H1 (cell line): ENCODE data around the gene LIMS1. TPM values are rescaled to one million over a fixed set of nuclear protein-coding genes. Genes with fewer than 3 reads are reported as not detected.

Experiments used
- CTCF ChIA-PET: fragments of 300-600 bp; sonication (Branson Sonifier 250); formaldehyde crosslinking; loops from one replicate; lab custom pipeline; 2021; ENCODE audit not compliant: partially characterized antibody; lab: Charles Lee
- POLR2A ChIA-PET: fragments of 300-600 bp; sonication (Branson Sonifier 250); formaldehyde crosslinking; loops from one replicate; lab custom pipeline; 2021; ENCODE audit warnings: inconsistent platforms; ENCODE audit not compliant: partially characterized antibody; lab: Charles Lee
- DNase-seq, 2 experiments: peaks; one replicate each; pipeline versions ENCODE4 v3.0.0 to v3.0.0-alpha.2; 2010 to 2022; ENCODE audit warnings: low spot score in 2 of 2, low read depth in 1 of 2, mixed read lengths in 1 of 2
- FAIRE-seq: peaks from 2 replicates; lab custom pipeline; 2011; peaks lifted over from hg19 to GRCh38; lab: Jason Lieb, UNC
- H2AFZ ChIP-seq: 2 replicates; pipeline ENCODE4 v1.8.1; 2012; ENCODE audit warnings: low read length, inconsistent platforms
- H2AK5ac ChIP-seq: 2 replicates; pipeline ENCODE4 v1.6.1; 2013; ENCODE audit warnings: low read depth, low read length
- H2BK120ac ChIP-seq: replicated peaks from 2 replicates; pipeline ENCODE3; 2013; ENCODE audit warnings: low read depth, low read length, inconsistent platforms
- H2BK12ac ChIP-seq: 2 replicates; pipeline ENCODE4 v1.6.1; 2013; ENCODE audit warnings: low read depth, low read length
- H2BK15ac ChIP-seq: 2 replicates; pipeline ENCODE4 v1.6.1; 2013; ENCODE audit warnings: low read length
- H2BK20ac ChIP-seq: 2 replicates; pipeline ENCODE4 v1.6.1; 2013; ENCODE audit warnings: low read length
- H2BK5ac ChIP-seq: 2 replicates; pipeline ENCODE4 v1.6.1; 2013; ENCODE audit warnings: low read depth, low read length
- H3K14ac ChIP-seq: 2 replicates; pipeline ENCODE4 v1.6.1; 2013; ENCODE audit warnings: inconsistent platforms; ENCODE audit not compliant: insufficient read length
- H3K18ac ChIP-seq: 2 replicates; pipeline ENCODE4 v1.6.1; 2013; ENCODE audit warnings: low read length; ENCODE audit errors: extremely low read depth
- H3K23ac ChIP-seq: 2 replicates; pipeline ENCODE4 v1.6.1; 2013; ENCODE audit warnings: inconsistent platforms; ENCODE audit not compliant: insufficient read length
- H3K23me2 ChIP-seq: 2 replicates; pipeline ENCODE4 v1.6.1; 2013; ENCODE audit warnings: low read depth, low read length
- H3K27ac ChIP-seq: 2 replicates; pipeline ENCODE4 v1.6.1; 2011; ENCODE audit warnings: low read depth, low read length, inconsistent platforms
- H3K27me3 ChIP-seq, 4 experiments: replicated peaks in 1 of 4; 1 replicate in 1 of 4; 2 replicates in 3 of 4; pipeline versions ENCODE4 v1.6.1 to v1.8.1; 2011 to 2013; ENCODE audit warnings: low read length in 3 of 4, mild to moderate bottlenecking in 3 of 4, inconsistent platforms in 2 of 4, mixed read lengths in 2 of 4, moderate library complexity in 1 of 4; ENCODE audit not compliant: control insufficient read depth in 3 of 4, insufficient read depth in 3 of 4; ENCODE audit errors: extremely low read depth in 1 of 4
- H3K36me3 ChIP-seq, 4 experiments: 2 replicates each; pipeline versions ENCODE4 v1.6.1 to v1.8.1; 2011 to 2013; ENCODE audit warnings: mild to moderate bottlenecking in 4 of 4, low read length in 3 of 4, moderate library complexity in 2 of 4, control low read depth in 1 of 4, inconsistent platforms in 1 of 4; ENCODE audit not compliant: insufficient read depth in 4 of 4, control insufficient read depth in 2 of 4
- H3K4ac ChIP-seq: replicated peaks from 2 replicates; pipeline ENCODE3; 2013; ENCODE audit warnings: low read length, low read depth, mixed read lengths, inconsistent platforms; ENCODE audit not compliant: insufficient read length
- H3K4me1 ChIP-seq, 4 experiments: replicated peaks in 1 of 4; 1 replicate in 1 of 4; 2 replicates in 3 of 4; pipeline versions ENCODE4 v1.6.1 to v1.8.1; 2011 to 2013; ENCODE audit warnings: low read length in 3 of 4, inconsistent platforms in 2 of 4, mixed read lengths in 1 of 4; ENCODE audit not compliant: insufficient read depth in 4 of 4, control insufficient read depth in 3 of 4
- H3K4me2 ChIP-seq, 2 experiments: 2 replicates each; pipeline versions ENCODE4 v1.6.1 to v1.8.1; 2011 to 2013; ENCODE audit warnings: low read depth in 2 of 2, low read length in 2 of 2, control low read depth in 1 of 2, inconsistent platforms in 1 of 2, mild to moderate bottlenecking in 1 of 2; ENCODE audit not compliant: insufficient read depth in 1 of 2
- H3K4me3 ChIP-seq, 4 experiments: fragments of 200-600, 300-600 bp in 1 of 4; sonication (generic), shearing (Covaris generic), sonication (Bioruptor Twin) in 1 of 4; 2 replicates each; pipeline versions ENCODE4 v1.5.1 to v1.8.1; 2011 to 2016; ENCODE audit warnings: low read length in 4 of 4, low read depth in 3 of 4, control low read depth in 2 of 4, inconsistent platforms in 2 of 4, mild to moderate bottlenecking in 2 of 4, mixed read lengths in 1 of 4, moderate library complexity in 1 of 4; ENCODE audit not compliant: insufficient read depth in 2 of 4; ENCODE audit errors: extremely low read depth in 1 of 4
- H3K56ac ChIP-seq: replicated peaks from 2 replicates; pipeline ENCODE3; 2013; ENCODE audit warnings: low read depth, mild to moderate bottlenecking, mixed read lengths, low read length, inconsistent platforms; ENCODE audit not compliant: insufficient read length
- H3K79me1 ChIP-seq: 2 replicates; pipeline ENCODE4 v1.6.1; 2013; ENCODE audit warnings: low read depth, low read length, control low read depth
- H3K79me2 ChIP-seq, 2 experiments: 2 replicates each; pipeline versions ENCODE4 v1.6.1 to v1.8.1; 2012 to 2013; ENCODE audit warnings: low read length in 2 of 2, mild to moderate bottlenecking in 2 of 2, inconsistent platforms in 1 of 2; ENCODE audit not compliant: insufficient read depth in 2 of 2, control insufficient read depth in 1 of 2
- H3K9ac ChIP-seq, 4 experiments: replicated peaks in 1 of 4; 1 replicate in 1 of 4; 2 replicates in 3 of 4; pipeline versions ENCODE4 v1.6.1 to v1.8.1; 2011 to 2013; ENCODE audit warnings: low read depth in 3 of 4, low read length in 3 of 4, control low read depth in 2 of 4, mild to moderate bottlenecking in 2 of 4, moderate library complexity in 2 of 4, inconsistent platforms in 1 of 4; ENCODE audit errors: extremely low read depth in 1 of 4
- H3K9me3 ChIP-seq, 2 experiments: 2 replicates each; pipeline versions ENCODE4 v1.6.1 to v1.8.1; 2012 to 2013; ENCODE audit warnings: mild to moderate bottlenecking in 2 of 2, moderate library complexity in 2 of 2, control low read depth in 1 of 2, inconsistent platforms in 1 of 2, low read depth in 1 of 2, low read length in 1 of 2, mixed read lengths in 1 of 2; ENCODE audit not compliant: insufficient read depth in 2 of 2
- H4K20me1 ChIP-seq, 2 experiments: replicated peaks in 1 of 2; 2 replicates each; pipeline versions ENCODE3 to v1.8.1; 2011 to 2013; ENCODE audit warnings: inconsistent platforms in 2 of 2, low read length in 2 of 2, mild to moderate bottlenecking in 1 of 2; ENCODE audit not compliant: insufficient read depth in 2 of 2, control insufficient read depth in 1 of 2
- H4K5ac ChIP-seq: 2 replicates; pipeline ENCODE4 v1.6.1; 2013; ENCODE audit warnings: low read length, low read depth, mixed read lengths, inconsistent platforms; ENCODE audit not compliant: insufficient read length
- H4K8ac ChIP-seq: 2 replicates; pipeline ENCODE4 v1.8.0; 2013; ENCODE audit warnings: mild to moderate bottlenecking, moderate library complexity, low read length, inconsistent platforms; ENCODE audit not compliant: insufficient read depth; ENCODE audit errors: extremely low read depth
- H4K91ac ChIP-seq: replicated peaks from 2 replicates; pipeline ENCODE3; 2013; ENCODE audit warnings: low read length, mixed read lengths, inconsistent platforms; ENCODE audit not compliant: insufficient read length
- BRCA1 ChIP-seq: IDR thresholded peaks from 2 replicates; pipeline ENCODE4 v1.6.1; 2012; ENCODE audit warnings: low read depth, low read length, improper control_type of control experiment
- CHD1 ChIP-seq: IDR thresholded peaks from 2 replicates; pipeline ENCODE4 v1.6.1; 2012; ENCODE audit warnings: low read depth, low read length, improper control_type of control experiment
- CREB1 ChIP-seq: IDR thresholded peaks from 2 replicates; pipeline ENCODE4 v1.6.1; 2012; ENCODE audit warnings: inconsistent platforms
- GABPA ChIP-seq: IDR thresholded peaks from 2 replicates; pipeline ENCODE4 v1.6.1; 2011; ENCODE audit warnings: mild to moderate bottlenecking, low read length, moderate library complexity, borderline replicate concordance; ENCODE audit not compliant: insufficient read depth
- GTF2F1 ChIP-seq: IDR thresholded peaks from 2 replicates; pipeline ENCODE4 v1.6.1; 2012; ENCODE audit warnings: low read depth, low read length, improper control_type of control experiment, borderline replicate concordance
- NRF1 ChIP-seq: IDR thresholded peaks from 2 replicates; pipeline ENCODE4 v1.6.1; 2011; ENCODE audit warnings: mild to moderate bottlenecking, low read depth, low read length, improper control_type of control experiment
- PHF8 ChIP-seq: fragments of 200-600 bp; sonication (generic); conservative IDR thresholded peaks from 2 replicates; pipeline ENCODE4 v1.7.1; 2012; ENCODE audit warnings: low read depth, mild to moderate bottlenecking, inconsistent platforms, low read length, moderate library complexity
- POLR2AphosphoS5 ChIP-seq: IDR thresholded peaks from 2 replicates; pipeline ENCODE4 v1.6.1; 2011; ENCODE audit warnings: low read depth, low read length
- RAD21 ChIP-seq, 2 experiments: IDR thresholded peaks in 1 of 2; conservative IDR thresholded peaks in 1 of 2; 2 replicates each; pipeline ENCODE4 v1.6.1; 2011; ENCODE audit warnings: low read depth in 2 of 2, low read length in 2 of 2, improper control_type of control experiment in 1 of 2, inconsistent platforms in 1 of 2, mild to moderate bottlenecking in 1 of 2, moderate library complexity in 1 of 2
- SAP30 ChIP-seq: fragments of 300-600 bp; sonication (generic); IDR thresholded peaks from 2 replicates; pipeline ENCODE4 v1.7.1; 2012; ENCODE audit warnings: low read length, moderate library complexity, mild to moderate bottlenecking, inconsistent platforms; ENCODE audit not compliant: insufficient read depth, insufficient replicate concordance
- SP2 ChIP-seq: IDR thresholded peaks from 2 replicates; pipeline ENCODE4 v1.6.1; 2012; ENCODE audit warnings: mild to moderate bottlenecking, low read length, inconsistent platforms
- YY1 ChIP-seq: IDR thresholded peaks from 2 replicates; pipeline ENCODE4 v1.6.1; 2011; ENCODE audit warnings: low read depth, mild to moderate bottlenecking, low read length
- WGBS, 2 experiments: shearing (Covaris generic) in 1 of 2; methylation state at CpG; one replicate each; pipeline versions ENCODE4 v1.1.6 to v1.1.7; 2013 to 2015; ENCODE audit warnings: low lambda C conversion rate in 2 of 2, mixed read lengths in 2 of 2, inconsistent platforms in 1 of 2, low coverage in 1 of 2, missing lambda C conversion rate in 1 of 2; ENCODE audit not compliant: insufficient replicate concordance in 2 of 2, insufficient coverage in 1 of 2, insufficient read length in 1 of 2; ENCODE audit errors: extremely low coverage in 1 of 2, missing lambda C conversion rate in 1 of 2; 5-methylcytosine and 5-hydroxymethylcytosine counted together
- polyA plus RNA-seq, 7 experiments: library from polyadenylated mRNA; depleted of rRNA in 3 of 7; stranded (reverse) in 5 of 7; unstranded in 2 of 7; fragments of >200 nt in 5 of 7; fragments of 200-250 nt in 2 of 7; gene quantifications; 1 replicate in 5 of 7; 2 replicates in 1 of 7; 4 replicates in 1 of 7; pipeline versions ENCODE4 v1.2.1 to v1.2.3, GENCODE V29; 2011 to 2013; ENCODE audit warnings: missing spikeins in 2 of 7, mixed read lengths in 2 of 7
- total RNA-seq: library from RNA; stranded (reverse); fragmentation: NEBNext Ultra II Directional; extraction: Animal tissue kit (Norgen Biotek cat#: 25700); gene quantifications from 2 replicates; pipeline ENCODE4 v1.2.1, GENCODE V29; 2021

The LIMS1 gene
- total and polyA plus RNA-seq, 2 of the 8 experiments (the other 6 are each of a cell fraction or from before 2014, with no cell fraction given): 24.1 to 36.7 TPM

DNA sequence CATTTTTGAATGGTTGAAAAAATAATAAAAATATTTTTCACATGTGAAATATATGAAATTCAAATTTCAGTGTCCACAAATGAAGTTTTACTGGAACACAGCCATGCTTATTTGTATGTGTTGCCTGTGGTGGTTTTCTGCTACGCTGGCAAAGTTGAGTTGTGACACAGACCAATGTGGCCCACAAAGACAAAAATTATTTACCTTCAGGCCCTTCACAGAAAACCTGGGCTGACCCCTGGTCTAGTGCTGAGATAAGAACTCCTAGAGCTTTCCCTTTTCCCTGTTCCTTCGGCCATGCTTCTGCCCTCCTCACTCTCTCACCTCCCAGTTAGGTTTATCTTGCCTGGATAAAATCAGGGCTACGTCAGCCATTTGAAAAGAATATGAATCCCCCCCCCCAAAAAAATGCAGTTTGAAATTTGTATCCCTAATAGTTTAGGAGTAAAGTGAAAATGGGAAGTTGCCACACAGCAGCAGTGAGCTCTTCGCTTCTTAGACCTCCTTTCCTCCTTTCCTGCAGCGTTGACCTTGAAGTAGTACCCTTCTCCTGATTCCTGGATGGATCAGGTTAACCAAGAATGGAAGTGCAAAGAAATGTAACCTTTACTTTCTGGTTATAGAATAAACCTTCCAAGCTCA is 91.0 kb downstream of the LIMS1 start:
- H2BK5ac ChIP-seq: no peak overlapping the region
- H3K4me1 ChIP-seq: peaks cover 0 to 15% (median 9%) of the 10 kb centered on the region in 4 experiments; a peak in 6 of 7 replicates
- H4K5ac ChIP-seq: no peak overlapping the region
- no peak overlapping the region for H2BK120ac ChIP-seq
- POLR2A ChIA-PET: interaction anchor here (0.7 to 1.5 kb wide), 2 partner anchors 8 to 17 kb away, joined by 3 to 4 read pairs; no protein-coding TSS in a partner anchor
- no peaks in the 10 kb centered on the region for H3K27me3 ChIP-seq
- DNase-seq (no peak), FAIRE-seq (no peak)
- H3K4ac ChIP-seq: no peak overlapping the region
- no peaks in the 10 kb centered on the region for H3K36me3 ChIP-seq
- H2AFZ ChIP-seq: no peak overlapping the region
- H3K9ac ChIP-seq: no peak overlapping the region
- WGBS, 2 experiments: 89% methylated on average over 5 of the region's 5 CpGs; no CpG with 5 or more reads in 1 of the 2 experiments
- H2BK12ac ChIP-seq: no peak overlapping the region
- H4K91ac ChIP-seq: no peak overlapping the region
- no peaks in the 10 kb centered on the region for H4K20me1 ChIP-seq
- no peak overlapping the region for H2BK15ac ChIP-seq
- H2BK20ac ChIP-seq: no peak overlapping the region
- no peak overlapping the region for H3K18ac ChIP-seq
- no peak overlapping the region for H3K27ac ChIP-seq
- no peak overlapping the region for H3K4me2 ChIP-seq
- H3K14ac ChIP-seq: no peak overlapping the region
- peaks cover 3% of the 10 kb centered on the region; the same call in 1 of the 2 replicates for H3K23me2 ChIP-seq
- H2AK5ac ChIP-seq: no peak overlapping the region
- no peak overlapping the region for H3K23ac ChIP-seq
- H3K79me1 ChIP-seq: no peaks in the 10 kb centered on the region; the same call in 1 of the 2 replicates
- no peaks in the 10 kb centered on the region for H3K9me3 ChIP-seq
- CTCF ChIA-PET: interaction anchor here (0.8 to 10.4 kb wide), 6 partner anchors 9 to 19 kb away, joined by 3 to 167 read pairs (median 4); no protein-coding TSS in a partner anchor
- no peak overlapping the region for H4K8ac ChIP-seq
- no peak overlapping the region for H3K4me3 ChIP-seq
- H3K79me2 ChIP-seq: peaks cover 0 to 11% of the 10 kb centered on the region in 2 experiments; a peak in 1 of 4 replicates
- H3K56ac ChIP-seq: no peak overlapping the region
- TF ChIP-seq POLR2AphosphoS5 (no peak), SAP30 (no peak), NRF1 (no peak), CREB1 (no peak), PHF8 (no peak), YY1 (no peak), BRCA1 (no peak), CHD1 (no peak), SP2 (no peak), RAD21 (IDR thresholded peaks at IDR 0.05 in 1 of 2, conservative IDR thresholded peaks at IDR 0.05 in 1 of 2; ENCODE audit: low read depth in 2 of 2, low read length in 2 of 2) (no peak), GABPA (no peak), GTF2F1 (no peak)
